Measurements from ENCODE around the gene BAHCC1.

BAHCC1 gene

DNA sequence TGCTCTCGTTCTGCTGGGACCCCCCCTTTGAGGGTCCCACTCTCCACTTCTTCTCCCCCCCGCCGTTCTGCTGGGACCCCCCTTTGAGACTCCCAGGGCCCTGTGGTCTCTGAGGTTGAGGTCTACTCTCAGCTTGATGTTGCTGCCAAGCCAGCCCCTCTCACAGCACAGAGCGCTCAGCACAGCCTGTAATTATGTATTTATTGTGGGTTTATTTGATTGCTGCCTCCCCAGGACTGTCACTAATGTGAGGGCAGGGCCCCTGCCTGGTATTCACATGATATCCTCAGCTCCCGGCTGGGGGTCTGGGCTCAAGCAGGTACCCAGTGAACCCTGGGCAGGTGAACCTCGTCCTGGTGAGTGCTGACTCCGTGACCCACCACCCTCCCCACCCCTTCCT lies 81.9 kb downstream of the BAHCC1 start:
- POLR2A ChIA-PET, result no interaction called here
- Histone ChIP-seq H3K4me3 (ENCODE audit: low read depth, low read length) (no peak overlapping the region), H3K36me3 (ENCODE audit: control insufficient read depth in 2 of 2, insufficient read depth in 1 of 2, low read length in 2 of 2) (no peaks in the 10 kb centered on the region), H3K9me3 (ENCODE audit: control insufficient read depth, insufficient read depth, low read depth, low read length) (no peaks in the 10 kb centered on the region), H3K27ac (ENCODE audit: extremely low read depth, low read depth, low read length) (no peak overlapping the region), H3K4me1 (ENCODE audit: control insufficient read depth, insufficient read depth, low read length) (no peaks in the 10 kb centered on the region)
- CTCF ChIA-PET, result no interaction called here
- peak; percentile 53 for TF ChIP-seq ZIC2 (tag by site-specific recombination; IDR thresholded peaks at IDR 0.05)
- peak; percentile 79 for TF ChIP-seq SP7 (tag by site-specific recombination; IDR thresholded peaks at IDR 0.05)
- TF ChIP-seq ZNF37A (tag by site-specific recombination; IDR thresholded peaks at IDR 0.05), result no peak
- TF ChIP-seq ZNF223 (tag by site-specific recombination; IDR thresholded peaks at IDR 0.05), result no peak
- no peak for TF ChIP-seq ZNF19 (tag by site-specific recombination; IDR thresholded peaks at IDR 0.05; ENCODE audit: low read depth)
- TF ChIP-seq ZNF10 (tag by site-specific recombination; IDR thresholded peaks at IDR 0.05), result no peak

GRCh38 chr17:81478119-81478518 lies 82.9 kb downstream of the BAHCC1 start:
- CTCF ChIA-PET, result interaction anchor here (1.0 kb wide), 1 partner anchor 38 kb away, joined by 6 read pairs; no protein-coding TSS in a partner anchor
- Histone ChIP-seq H3K9me3 (ENCODE audit: control insufficient read depth, insufficient read depth, low read depth, low read length) (no peaks in the 10 kb centered on the region), H3K27ac (ENCODE audit: extremely low read depth, low read depth, low read length) (no peak overlapping the region), H3K4me1 (ENCODE audit: control insufficient read depth, insufficient read depth, low read length) (no peaks in the 10 kb centered on the region), H3K4me3 (ENCODE audit: low read depth, low read length) (no peak overlapping the region), H3K36me3 (ENCODE audit: control insufficient read depth in 2 of 2, insufficient read depth in 1 of 2, low read length in 2 of 2) (no peaks in the 10 kb centered on the region)
- TF ChIP-seq, protein P1, sequence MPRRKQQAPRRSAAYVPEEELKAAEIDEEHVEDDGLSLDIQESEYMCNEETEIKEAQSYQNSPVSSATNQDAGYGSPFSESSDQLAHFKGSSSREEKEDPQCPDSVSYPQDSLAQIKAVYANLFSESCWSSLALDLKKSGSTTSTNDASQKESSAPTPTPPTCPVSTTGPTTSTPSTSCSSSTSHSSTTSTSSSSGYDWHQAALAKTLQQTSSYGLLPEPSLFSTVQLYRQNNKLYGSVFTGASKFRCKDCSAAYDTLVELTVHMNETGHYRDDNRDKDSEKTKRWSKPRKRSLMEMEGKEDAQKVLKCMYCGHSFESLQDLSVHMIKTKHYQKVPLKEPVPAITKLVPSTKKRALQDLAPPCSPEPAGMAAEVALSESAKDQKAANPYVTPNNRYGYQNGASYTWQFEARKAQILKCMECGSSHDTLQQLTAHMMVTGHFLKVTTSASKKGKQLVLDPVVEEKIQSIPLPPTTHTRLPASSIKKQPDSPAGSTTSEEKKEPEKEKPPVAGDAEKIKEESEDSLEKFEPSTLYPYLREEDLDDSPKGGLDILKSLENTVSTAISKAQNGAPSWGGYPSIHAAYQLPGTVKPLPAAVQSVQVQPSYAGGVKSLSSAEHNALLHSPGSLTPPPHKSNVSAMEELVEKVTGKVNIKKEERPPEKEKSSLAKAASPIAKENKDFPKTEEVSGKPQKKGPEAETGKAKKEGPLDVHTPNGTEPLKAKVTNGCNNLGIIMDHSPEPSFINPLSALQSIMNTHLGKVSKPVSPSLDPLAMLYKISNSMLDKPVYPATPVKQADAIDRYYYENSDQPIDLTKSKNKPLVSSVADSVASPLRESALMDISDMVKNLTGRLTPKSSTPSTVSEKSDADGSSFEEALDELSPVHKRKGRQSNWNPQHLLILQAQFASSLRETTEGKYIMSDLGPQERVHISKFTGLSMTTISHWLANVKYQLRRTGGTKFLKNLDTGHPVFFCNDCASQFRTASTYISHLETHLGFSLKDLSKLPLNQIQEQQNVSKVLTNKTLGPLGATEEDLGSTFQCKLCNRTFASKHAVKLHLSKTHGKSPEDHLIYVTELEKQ (tag by site-specific recombination; IDR thresholded peaks at IDR 0.05; ENCODE audit: borderline replicate concordance), result no peak
- TF ChIP-seq ZNF600 (tag by site-specific recombination; IDR thresholded peaks at IDR 0.05) (peak; percentile 46), ZSCAN4 (tag by site-specific recombination; IDR thresholded peaks at IDR 0.05) (no peak), ZNF157 (tag by site-specific recombination; IDR thresholded peaks at IDR 0.05) (no peak), ZNF121 (tag by site-specific recombination; IDR thresholded peaks at IDR 0.05) (no peak)
- POLR2A ChIA-PET, result no interaction called here

DNA sequence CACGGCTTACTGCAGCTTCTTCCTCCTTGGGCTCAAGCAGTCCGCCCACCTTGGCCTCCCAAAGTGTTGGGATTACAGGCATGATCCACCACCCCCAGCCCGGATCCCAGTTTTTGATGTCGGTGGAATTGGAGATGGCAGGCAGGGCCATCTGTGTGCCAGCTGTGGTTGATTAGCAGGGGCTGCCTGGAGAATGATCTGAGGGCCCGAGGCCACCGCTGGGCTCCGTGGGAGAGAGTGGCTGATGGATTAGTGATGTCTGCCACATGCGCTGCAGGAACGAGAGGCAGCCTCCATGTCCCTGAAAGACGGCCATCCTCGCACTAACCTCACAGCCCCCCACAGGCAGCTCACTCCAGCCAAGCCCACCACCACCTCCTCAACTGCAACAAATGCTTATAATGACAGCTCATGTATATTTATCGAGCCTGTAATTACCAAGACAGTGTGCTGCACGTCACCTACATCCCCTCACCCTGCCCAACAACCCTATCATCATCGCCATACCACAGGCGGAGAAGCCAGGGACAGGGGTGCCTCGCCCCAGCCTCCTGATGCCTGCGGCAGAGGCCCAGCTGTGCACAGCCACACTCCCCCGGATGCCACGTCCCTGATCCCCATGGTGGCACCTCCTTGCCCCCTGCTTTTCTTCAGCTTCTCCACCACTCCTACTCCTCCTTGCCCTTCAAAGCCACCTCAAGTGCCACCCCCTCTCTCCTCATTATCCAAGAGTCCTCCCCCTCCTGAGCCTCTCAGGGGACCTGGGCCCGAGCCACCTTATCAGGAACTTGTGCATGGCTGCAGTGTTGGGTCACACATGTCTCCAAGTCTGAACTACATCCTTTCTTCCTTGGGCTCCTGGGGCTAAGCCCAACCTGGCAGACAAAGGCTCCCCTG lies 84.2 kb downstream of the BAHCC1 start:
- ChIA-PET CTCF (interaction anchor here (0.7 to 1.1 kb wide), 3 partner anchors 39 to 1163 kb away, joined by 3 to 7 read pairs (median 6); no protein-coding TSS in a partner anchor), POLR2A (interaction anchor here (0.6 kb wide), 1 partner anchor 21 kb away, joined by 3 read pairs; no protein-coding TSS in a partner anchor)
- no peak overlapping the region for H3K27ac ChIP-seq (ENCODE audit: extremely low read depth, low read depth, low read length)
- no peaks in the 10 kb centered on the region for H3K36me3 ChIP-seq (ENCODE audit: control insufficient read depth in 2 of 2, insufficient read depth in 1 of 2, low read length in 2 of 2)
- peak; percentile 70 for TF ChIP-seq ZFHX2 (tag by site-specific recombination; conservative IDR thresholded peaks at IDR 0.05)
- no peak for TF ChIP-seq ZNF404 (tag by site-specific recombination; IDR thresholded peaks at IDR 0.05)
- TF ChIP-seq EGR2 (tag by site-specific recombination; IDR thresholded peaks at IDR 0.05; ENCODE audit: low read depth), result peak; percentile 71
- no peak for TF ChIP-seq ZNF140 (tag by site-specific recombination; IDR thresholded peaks at IDR 0.05)
- TF ChIP-seq SP7 (tag by site-specific recombination; IDR thresholded peaks at IDR 0.05), result 0 out of 2 replicates have a peak, but pooled peaks have one; percentile 43
- no peak for TF ChIP-seq ZNF623 (tag by site-specific recombination; IDR thresholded peaks at IDR 0.05)
- no peak for TF ChIP-seq ZNF133 (tag by site-specific recombination; IDR thresholded peaks at IDR 0.05)
- no peak for TF ChIP-seq ZNF157 (tag by site-specific recombination; IDR thresholded peaks at IDR 0.05)
- no peak for TF ChIP-seq ZBTB48 (tag by site-specific recombination; IDR thresholded peaks at IDR 0.05)
- TF ChIP-seq ZNF426 (tag by site-specific recombination; IDR thresholded peaks at IDR 0.05), result no peak
- TF ChIP-seq ZBTB17 (tag by site-specific recombination; IDR thresholded peaks at IDR 0.05), result peak; percentile 88
- TF ChIP-seq ZNF785 (tag by site-specific recombination; IDR thresholded peaks at IDR 0.05), result no peak
- 0 out of 2 replicates have a peak, but pooled peaks have one; percentile 55 for TF ChIP-seq ZNF23 (tag by site-specific recombination; IDR thresholded peaks at IDR 0.05; ENCODE audit: borderline replicate concordance)
- TF ChIP-seq ZNF501 (tag by site-specific recombination; IDR thresholded peaks at IDR 0.05), result no peak
- TF ChIP-seq ZNF114 (tag by site-specific recombination; IDR thresholded peaks at IDR 0.05), result no peak
- TF ChIP-seq KLF1 (tag by site-specific recombination; IDR thresholded peaks at IDR 0.05), result no peak
- TF ChIP-seq ZNF324 (tag by site-specific recombination; IDR thresholded peaks at IDR 0.05), result no peak
- TF ChIP-seq ZNF184 (tag by site-specific recombination; IDR thresholded peaks at IDR 0.05), result no peak
- no peak for TF ChIP-seq MYNN (tag by site-specific recombination; IDR thresholded peaks at IDR 0.05; ENCODE audit: borderline replicate concordance)
- no peaks in the 10 kb centered on the region for H3K9me3 ChIP-seq (ENCODE audit: control insufficient read depth, insufficient read depth, low read depth, low read length)
- H3K4me3 ChIP-seq (ENCODE audit: low read depth, low read length), result no peak overlapping the region
- H3K4me1 ChIP-seq (ENCODE audit: control insufficient read depth, insufficient read depth, low read length), result no peaks in the 10 kb centered on the region; the same call in 1 of the 2 replicates

Measured in HEK293 (cell line).